Mesothelial cell of epicardium (in vitro differentiated cells): ENCODE results near the gene SMYD5. TPM values are rescaled to one million over a fixed set of nuclear protein-coding genes. Genes with fewer than 3 reads are reported as not detected.

Experiments used
- DNase-seq, 2 experiments: peaks; one replicate each; pipeline ENCODE4 v3.0.0; 2021; ENCODE audit warnings: low spot score in 2 of 2; ENCODE audit not compliant: unreplicated experiment in 2 of 2
- H3K27ac Mint-ChIP-seq: 2 replicates; pipeline ENCODE4 v1.8.0; 2021; ENCODE audit warnings: mixed read lengths
- H3K27me3 Mint-ChIP-seq: 2 replicates; pipeline ENCODE4 v1.8.0; 2021; ENCODE audit warnings: low read depth, mixed read lengths
- H3K36me3 Mint-ChIP-seq: 2 replicates; pipeline ENCODE4 v1.8.0; 2021; ENCODE audit warnings: mixed read lengths
- H3K4me1 Mint-ChIP-seq: 2 replicates; pipeline ENCODE4 v1.8.0; 2021; ENCODE audit warnings: mixed read lengths
- H3K4me3 Mint-ChIP-seq: 2 replicates; pipeline ENCODE4 v1.8.0; 2021; ENCODE audit warnings: mild to moderate bottlenecking, moderate library complexity, mixed read lengths
- H3K9me3 Mint-ChIP-seq: 2 replicates; pipeline ENCODE4 v1.8.0; 2021; ENCODE audit warnings: mixed read lengths
- CTCF ChIP-seq: fragments of 200-600 bp; sonication (generic); IDR thresholded peaks from one replicate; pipeline ENCODE4 v1.5.0; 2021; ENCODE audit warnings: antibody characterized with exemption; ENCODE audit not compliant: unreplicated experiment
- total RNA-seq: library from RNA; stranded (reverse); gene quantifications from 3 replicates; pipeline ENCODE4 v1.2.1, GENCODE V29; 2021

SMYD5 gene
- total RNA-seq, 1 donor from 2014 or later: 34.2 TPM

- Mint-ChIP-seq H3K27ac (peak within 1 kb of the TSS; percentile 96), H3K9me3 (no peaks in the 10 kb centered on the region), H3K36me3 (no peaks in the 10 kb centered on the region), H3K27me3 (no peaks in the 10 kb centered on the region), H3K4me3 (peak within 1 kb of the TSS; percentile 95), H3K4me1 (peaks cover 27% of the 10 kb centered on the region)
- peak; percentile 54 to 75 for DNase-seq
- TF ChIP-seq CTCF: no peak
Observed at GRCh38 chr2:73233932-73234832, 20.1 kb downstream of the SMYD5 start, which contains the start of gene CCT7. CCT7 (plus strand) TSS chr2:73234308; CDS start chr2:73234379, 71 bp downstream.

DNA sequence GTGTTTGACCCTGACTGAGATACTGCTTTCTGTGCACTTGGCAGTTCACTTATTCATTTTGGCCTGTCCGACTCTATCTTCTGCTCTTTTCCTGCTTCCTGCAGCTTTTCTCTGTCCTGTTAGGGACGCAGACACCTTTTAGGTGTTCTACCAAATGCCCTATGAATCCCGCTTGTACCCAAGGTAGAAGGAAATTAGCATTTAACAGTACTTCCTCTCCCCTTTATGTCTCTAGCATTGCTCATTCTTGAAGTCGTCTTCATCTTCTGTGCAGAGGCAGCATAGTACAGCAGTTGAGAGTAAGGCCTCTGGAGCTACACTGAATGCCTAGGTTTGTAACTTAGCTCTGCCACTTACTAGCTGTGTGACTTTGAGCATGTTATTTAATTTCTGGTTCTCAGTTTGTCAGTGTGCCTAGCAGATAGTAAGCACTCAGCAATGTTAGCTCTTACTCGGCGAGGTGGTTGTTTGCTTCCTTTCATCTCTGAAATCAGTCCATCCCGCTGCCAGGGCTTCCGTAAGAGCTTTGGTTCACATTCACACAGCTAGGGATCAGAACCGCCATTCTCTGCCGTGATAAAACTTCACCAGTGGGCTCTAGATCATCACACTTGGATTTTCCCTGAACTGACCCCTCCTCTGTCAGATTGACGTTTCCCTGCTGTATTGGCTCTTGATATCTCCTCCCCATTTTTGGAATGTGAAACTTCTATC lies 21.4 kb downstream of the SMYD5 start:
- DNase-seq: no peak
- H3K27me3 Mint-ChIP-seq: no peaks in the 10 kb centered on the region
- peak overlapping the region; percentile 95 for H3K4me3 Mint-ChIP-seq
- peak overlapping the region; percentile 96 for H3K27ac Mint-ChIP-seq
- no peaks in the 10 kb centered on the region for H3K36me3 Mint-ChIP-seq
- H3K4me1 Mint-ChIP-seq: peaks cover 27% of the 10 kb centered on the region
- TF ChIP-seq CTCF: no peak
- H3K9me3 Mint-ChIP-seq: no peaks in the 10 kb centered on the region

DNA sequence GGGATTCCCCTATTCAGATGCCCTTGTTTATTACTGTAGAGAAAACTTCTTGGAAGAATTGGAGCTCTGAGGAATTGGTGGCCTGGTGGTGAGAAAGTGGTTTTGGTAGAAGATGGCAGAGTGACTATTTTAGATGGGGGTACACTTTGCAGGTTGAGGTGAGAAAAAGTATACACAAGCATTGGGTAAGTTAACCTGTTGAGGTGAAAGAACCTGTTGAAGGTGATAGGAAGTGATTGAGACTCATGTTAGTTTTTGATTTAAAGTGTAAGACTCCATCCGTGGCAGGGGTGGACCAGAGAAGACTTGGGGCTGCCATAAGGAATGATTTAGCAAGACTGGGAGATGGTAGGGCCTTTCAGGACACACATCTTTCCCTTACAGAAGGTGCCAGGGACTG lies 23.1 kb downstream of the SMYD5 start:
- H3K4me3 Mint-ChIP-seq: no peak overlapping the region
- no peaks in the 10 kb centered on the region for H3K27me3 Mint-ChIP-seq
- peak overlapping the region; percentile 4 for H3K27ac Mint-ChIP-seq

GRCh38 chr2:73238149-73238548 lies 24.1 kb downstream of the SMYD5 start:
- Mint-ChIP-seq H3K27me3 (no peaks in the 10 kb centered on the region), H3K9me3 (no peaks in the 10 kb centered on the region), H3K27ac (peak overlapping the region; percentile 34), H3K4me3 (no peak overlapping the region), H3K36me3 (no peaks in the 10 kb centered on the region), H3K4me1 (peaks cover 25% of the 10 kb centered on the region)
- no peak for TF ChIP-seq CTCF
- no peak for DNase-seq

More for the DNA sequence above, 23.1 kb downstream of the SMYD5 start:
- TF ChIP-seq CTCF: no peak
- no peaks in the 10 kb centered on the region for H3K9me3 Mint-ChIP-seq
- no peak for DNase-seq
- no peaks in the 10 kb centered on the region for H3K36me3 Mint-ChIP-seq
- H3K4me1 Mint-ChIP-seq: peaks cover 27% of the 10 kb centered on the region

DNA sequence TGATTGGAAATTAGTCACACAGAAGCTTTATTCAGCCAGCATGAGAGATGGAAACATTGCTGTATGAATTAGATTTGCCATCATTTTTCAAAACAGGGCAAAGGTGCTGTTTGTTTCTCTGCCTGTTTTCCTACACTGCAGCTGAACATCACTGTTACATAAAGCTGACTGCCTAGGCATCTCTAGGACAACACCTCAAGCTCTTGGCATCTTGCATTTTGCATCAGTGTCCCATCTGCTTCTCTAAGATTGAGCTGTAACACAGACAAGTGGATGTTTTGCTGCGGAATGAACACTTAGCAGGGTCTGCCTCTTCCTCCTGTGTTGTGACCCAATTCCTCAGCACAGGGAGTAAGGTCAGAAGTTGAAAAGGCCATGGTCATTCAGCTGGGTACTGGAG lies 24.9 kb downstream of the SMYD5 start:
- no peak for TF ChIP-seq CTCF
- no peak overlapping the region for H3K27ac Mint-ChIP-seq
- no peaks in the 10 kb centered on the region for H3K27me3 Mint-ChIP-seq
- no peak overlapping the region for H3K4me3 Mint-ChIP-seq
- H3K9me3 Mint-ChIP-seq: no peaks in the 10 kb centered on the region
- peaks cover 2% of the 10 kb centered on the region for H3K36me3 Mint-ChIP-seq
- H3K4me1 Mint-ChIP-seq: peaks cover 29% of the 10 kb centered on the region
- DNase-seq: no peak
